Measurements from ENCODE around the gene CATSPERB. TPM values are rescaled to one million over a fixed set of nuclear protein-coding genes. Genes with fewer than 3 reads are reported as not detected.

CATSPERB gene
- total and polyA plus RNA-seq, 10 of the 15 experiments (the other 5 are each of a cell fraction or from before 2014, with no cell fraction given): not detected

DNA sequence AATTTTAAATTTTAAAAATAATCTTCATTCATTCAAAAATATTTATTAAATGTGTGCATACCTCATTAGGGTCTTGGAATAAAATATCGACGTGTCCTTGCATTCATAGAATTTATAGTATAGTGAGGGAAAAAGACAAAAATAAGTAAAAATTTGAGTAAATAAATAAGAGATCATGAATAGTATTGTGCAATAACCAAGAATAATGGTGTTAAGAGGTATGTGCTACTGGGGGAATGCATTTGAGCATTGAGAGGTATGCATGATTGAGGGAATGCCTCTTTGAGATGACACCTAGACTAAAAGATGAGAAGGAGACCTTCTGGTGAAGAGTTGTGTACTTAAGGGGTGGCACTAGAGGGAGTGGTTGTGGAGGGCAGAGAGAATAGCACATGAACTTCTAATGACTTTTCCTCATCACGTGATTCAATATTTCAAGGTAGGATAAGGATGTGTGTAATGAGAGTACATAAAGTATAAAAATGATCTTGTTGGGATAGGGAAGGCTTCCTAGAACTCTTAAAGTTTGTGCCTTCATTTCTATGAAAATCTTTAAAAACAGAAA, 18.8 kb upstream of the CATSPERB start:
- POLR2A ChIA-PET: no interaction called here
- Histone ChIP-seq H3K79me2 (ENCODE audit: control insufficient read depth, insufficient read depth, low read length) (no peaks in the 10 kb centered on the region), H4K20me1 (ENCODE audit: control insufficient read depth, insufficient read depth) (no peaks in the 10 kb centered on the region), H3K4me2 (ENCODE audit: control insufficient read depth, insufficient read depth) (no peak overlapping the region), H3K36me3 (ENCODE audit: control insufficient read depth in 2 of 2, insufficient read depth in 2 of 2, low read length in 1 of 2) (no peaks in the 10 kb centered on the region), H3K9ac (ENCODE audit: control insufficient read depth, insufficient read depth, low read length) (no peak overlapping the region), H2AFZ (ENCODE audit: control insufficient read depth, low read depth, low read length) (no peak overlapping the region), H3K4me1 (ENCODE audit: control insufficient read depth, insufficient read depth, low read length) (no peaks in the 10 kb centered on the region), H3K27me3 (replicated peaks in 1 of 2; ENCODE audit: control insufficient read depth in 2 of 2, insufficient read depth in 2 of 2, low read length in 1 of 2) (no peaks in the 10 kb centered on the region), H3K4me3 (no peak overlapping the region), H3K27ac (ENCODE audit: control insufficient read depth, insufficient read depth) (no peak overlapping the region), H3K9me3 (replicated peaks; ENCODE audit: control insufficient read depth, insufficient read depth, low read length) (no peaks in the 10 kb centered on the region)
- FAIRE-seq (no peak), ATAC-seq (no peak), DNase-seq (ENCODE audit: low read depth, low spot score) (no peak)
- BruUV-seq (replicated peaks): no TSS peak
- intact Hi-C loops (cut with micrococcal nuclease; ENCODE audit: unreplicated experiment) (no loop called here), in situ Hi-C loops (cut with MboI) (no loop called here)
- CTCF ChIA-PET: no interaction called here
- SMC1A ChIA-PET (ENCODE audit: uncharacterized antibody, unreplicated experiment): no interaction called here
- 51% methylated on average over 3 of the region's 3 CpGs for WGBS (ENCODE audit: insufficient coverage, insufficient replicate concordance, low lambda C conversion rate, missing lambda C conversion rate)
- RAD21 ChIA-PET (ENCODE audit: unreplicated experiment): no interaction called here
- TF ChIP-seq SMC3 (IDR thresholded peaks at IDR 0.05; ENCODE audit: borderline replicate concordance, low read length) (no peak), GABPA (IDR thresholded peaks at IDR 0.05; ENCODE audit: low read depth) (no peak), RELA (IDR thresholded peaks at IDR 0.05; ENCODE audit: borderline replicate concordance, partially characterized antibody) (no peak), YY1 (IDR thresholded peaks at IDR 0.05; ENCODE audit: low read depth, low read length) (no peak), GATAD2B (conservative IDR thresholded peaks at IDR 0.05; ENCODE audit: low read depth) (no peak), KDM1A (IDR thresholded peaks at IDR 0.05; ENCODE audit: borderline replicate concordance) (no peak), ZSCAN29 (IDR thresholded peaks at IDR 0.05) (no peak), EED (IDR thresholded peaks at IDR 0.05; ENCODE audit: low read depth) (no peak), POLR2A (IDR thresholded peaks at IDR 0.05; ENCODE audit: low read depth, low read length) (no peak), TCF7 (IDR thresholded peaks at IDR 0.05; ENCODE audit: borderline replicate concordance) (no peak), ZNF24 (IDR thresholded peaks at IDR 0.05) (no peak), HDGF (IDR thresholded peaks at IDR 0.05) (no peak)
- TF ChIP-seq, protein P1, sequence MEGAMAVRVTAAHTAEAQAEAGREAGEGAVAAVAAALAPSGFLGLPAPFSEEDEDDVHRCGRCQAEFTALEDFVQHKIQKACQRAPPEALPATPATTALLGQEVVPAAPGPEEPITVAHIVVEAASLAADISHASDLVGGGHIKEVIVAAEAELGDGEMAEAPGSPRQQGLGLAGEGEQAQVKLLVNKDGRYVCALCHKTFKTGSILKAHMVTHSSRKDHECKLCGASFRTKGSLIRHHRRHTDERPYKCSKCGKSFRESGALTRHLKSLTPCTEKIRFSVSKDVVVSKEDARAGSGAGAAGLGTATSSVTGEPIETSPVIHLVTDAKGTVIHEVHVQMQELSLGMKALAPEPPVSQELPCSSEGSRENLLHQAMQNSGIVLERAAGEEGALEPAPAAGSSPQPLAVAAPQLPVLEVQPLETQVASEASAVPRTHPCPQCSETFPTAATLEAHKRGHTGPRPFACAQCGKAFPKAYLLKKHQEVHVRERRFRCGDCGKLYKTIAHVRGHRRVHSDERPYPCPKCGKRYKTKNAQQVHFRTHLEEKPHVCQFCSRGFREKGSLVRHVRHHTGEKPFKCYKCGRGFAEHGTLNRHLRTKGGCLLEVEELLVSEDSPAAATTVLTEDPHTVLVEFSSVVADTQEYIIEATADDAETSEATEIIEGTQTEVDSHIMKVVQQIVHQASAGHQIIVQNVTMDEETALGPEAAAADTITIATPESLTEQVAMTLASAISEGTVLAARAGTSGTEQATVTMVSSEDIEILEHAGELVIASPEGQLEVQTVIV (IDR thresholded peaks at IDR 0.05; ENCODE audit: borderline replicate concordance, partially characterized antibody): no peak
- TF ChIP-seq, protein P2, sequence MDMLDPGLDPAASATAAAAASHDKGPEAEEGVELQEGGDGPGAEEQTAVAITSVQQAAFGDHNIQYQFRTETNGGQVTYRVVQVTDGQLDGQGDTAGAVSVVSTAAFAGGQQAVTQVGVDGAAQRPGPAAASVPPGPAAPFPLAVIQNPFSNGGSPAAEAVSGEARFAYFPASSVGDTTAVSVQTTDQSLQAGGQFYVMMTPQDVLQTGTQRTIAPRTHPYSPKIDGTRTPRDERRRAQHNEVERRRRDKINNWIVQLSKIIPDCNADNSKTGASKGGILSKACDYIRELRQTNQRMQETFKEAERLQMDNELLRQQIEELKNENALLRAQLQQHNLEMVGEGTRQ (IDR thresholded peaks at IDR 0.05; ENCODE audit: borderline replicate concordance, low read depth, low read length): no peak
- TF ChIP-seq, protein P3, sequence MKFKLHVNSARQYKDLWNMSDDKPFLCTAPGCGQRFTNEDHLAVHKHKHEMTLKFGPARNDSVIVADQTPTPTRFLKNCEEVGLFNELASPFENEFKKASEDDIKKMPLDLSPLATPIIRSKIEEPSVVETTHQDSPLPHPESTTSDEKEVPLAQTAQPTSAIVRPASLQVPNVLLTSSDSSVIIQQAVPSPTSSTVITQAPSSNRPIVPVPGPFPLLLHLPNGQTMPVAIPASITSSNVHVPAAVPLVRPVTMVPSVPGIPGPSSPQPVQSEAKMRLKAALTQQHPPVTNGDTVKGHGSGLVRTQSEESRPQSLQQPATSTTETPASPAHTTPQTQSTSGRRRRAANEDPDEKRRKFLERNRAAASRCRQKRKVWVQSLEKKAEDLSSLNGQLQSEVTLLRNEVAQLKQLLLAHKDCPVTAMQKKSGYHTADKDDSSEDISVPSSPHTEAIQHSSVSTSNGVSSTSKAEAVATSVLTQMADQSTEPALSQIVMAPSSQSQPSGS (IDR thresholded peaks at IDR 0.05; ENCODE audit: low read length): no peak
- TF ChIP-seq, protein P4, sequence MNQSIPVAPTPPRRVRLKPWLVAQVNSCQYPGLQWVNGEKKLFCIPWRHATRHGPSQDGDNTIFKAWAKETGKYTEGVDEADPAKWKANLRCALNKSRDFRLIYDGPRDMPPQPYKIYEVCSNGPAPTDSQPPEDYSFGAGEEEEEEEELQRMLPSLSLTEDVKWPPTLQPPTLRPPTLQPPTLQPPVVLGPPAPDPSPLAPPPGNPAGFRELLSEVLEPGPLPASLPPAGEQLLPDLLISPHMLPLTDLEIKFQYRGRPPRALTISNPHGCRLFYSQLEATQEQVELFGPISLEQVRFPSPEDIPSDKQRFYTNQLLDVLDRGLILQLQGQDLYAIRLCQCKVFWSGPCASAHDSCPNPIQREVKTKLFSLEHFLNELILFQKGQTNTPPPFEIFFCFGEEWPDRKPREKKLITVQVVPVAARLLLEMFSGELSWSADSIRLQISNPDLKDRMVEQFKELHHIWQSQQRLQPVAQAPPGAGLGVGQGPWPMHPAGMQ (IDR thresholded peaks at IDR 0.05; ENCODE audit: borderline replicate concordance): no peak

All from GM12878 (cell line).